NCI-H1417 treated with DMSO at 0.1 percent for 48 hours (cell line): ENCODE results near the gene GSTP1.
"Not testable (repeated sequence)": the region's sequence is repeated elsewhere in the genome, so short reads cannot be mapped to it uniquely, and the experiment has no call there.

ENCODE experiments used
- DNase-seq: peaks from one replicate; lab custom pipeline; 2025; lab: John Stamatoyannopoulos, UW

The GSTP1 gene

GRCh38 chr11:67563705-67564114 lies 19.9 kb upstream of the GSTP1 start:
- not testable (repeated sequence) for DNase-seq

DNA sequence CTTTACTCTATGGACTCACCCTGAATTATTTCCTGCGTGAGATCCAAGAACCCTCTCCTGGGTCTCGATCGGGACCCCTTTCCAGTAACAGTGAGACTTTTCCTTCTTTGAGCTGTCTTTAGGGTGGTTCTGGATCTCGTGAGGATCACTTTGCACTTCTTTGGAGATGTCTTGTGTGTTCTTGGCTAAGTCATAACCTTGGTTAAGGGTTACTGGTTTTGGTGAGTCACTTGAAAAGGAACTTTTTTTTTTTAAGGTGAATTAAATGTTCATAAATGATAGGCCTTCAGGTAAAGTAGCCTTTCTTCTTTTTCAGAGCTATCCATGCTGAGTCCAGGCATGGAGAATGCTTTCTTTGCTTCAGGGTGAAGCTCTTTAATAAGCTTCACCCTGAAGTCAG lies 19.4 kb upstream of the GSTP1 start:
- DNase-seq = no peak

- no peak for DNase-seq
These were observed 12.2 kb upstream of the GSTP1 start for GRCh38 chr11:67571443-67571842.

GRCh38 chr11:67572305-67572704 lies 11.3 kb upstream of the GSTP1 start:
- DNase-seq = no peak

- DNase-seq = peak; percentile 34
These were observed 10.7 kb upstream of the GSTP1 start for GRCh38 chr11:67572747-67573419.

GRCh38 chr11:67574938-67575337 lies 8.7 kb upstream of the GSTP1 start:
- DNase-seq = no peak

- no peak for DNase-seq
These were observed 6.7 kb upstream of the GSTP1 start for GRCh38 chr11:67576735-67577475.

GRCh38 chr11:67577951-67578350 lies 5.7 kb upstream of the GSTP1 start:
- no peak for DNase-seq

GRCh38 chr11:67581469-67581868 lies 2.1 kb upstream of the GSTP1 start:
- peak; percentile 10 for DNase-seq

- no peak for DNase-seq
These were observed 1.6 kb upstream of the GSTP1 start for GRCh38 chr11:67582011-67582410.

- peak; percentile 22 for DNase-seq
These were observed 731 bp downstream of the GSTP1 start for GRCh38 chr11:67584205-67584880.

- DNase-seq = no peak
These were observed 1.6 kb downstream of the GSTP1 start for GRCh38 chr11:67584881-67585873.

- no peak for DNase-seq
These were observed 2.3 kb downstream of the GSTP1 start for GRCh38 chr11:67585911-67586310.

- DNase-seq = no peak
These were observed 3.1 kb downstream of the GSTP1 start for GRCh38 chr11:67586568-67587250.

- no peak for DNase-seq
These were observed 4.5 kb downstream of the GSTP1 start for GRCh38 chr11:67588136-67588503.

- DNase-seq = not testable (repeated sequence)
These were observed 5.3 kb downstream of the GSTP1 start for GRCh38 chr11:67588899-67589415.

DNA sequence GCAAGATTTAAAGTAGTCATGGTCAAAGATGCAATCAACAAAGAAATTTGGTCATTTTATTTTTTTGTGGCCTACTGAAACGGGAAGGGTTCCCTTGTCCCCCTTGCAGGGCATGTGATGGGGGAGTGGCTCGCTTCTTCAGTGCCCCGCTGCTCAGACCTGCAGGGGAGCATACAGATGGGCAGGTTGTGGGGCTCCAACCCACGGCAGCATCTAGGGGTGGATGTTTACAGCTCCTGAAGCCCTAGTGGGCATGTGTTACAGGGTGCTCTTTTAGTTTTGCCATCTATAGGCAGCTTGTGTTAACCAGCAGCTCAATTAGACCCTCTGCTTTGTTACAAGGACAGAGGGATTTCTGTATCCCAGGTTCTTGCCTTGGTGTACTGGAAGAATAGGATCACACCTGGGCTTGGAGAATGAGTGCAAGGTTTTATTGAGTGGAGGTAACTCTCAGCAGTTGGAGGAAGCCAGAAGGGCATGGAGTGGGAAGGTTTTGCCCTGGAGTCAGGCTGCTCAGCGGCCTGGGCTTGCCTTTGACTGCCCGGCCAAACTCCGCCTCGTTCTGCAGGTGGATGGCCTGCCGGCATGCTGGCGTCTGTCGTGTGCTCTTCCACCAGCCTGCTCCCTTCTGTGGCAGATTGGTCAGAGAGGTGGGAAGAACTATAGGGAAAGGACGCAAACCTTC lies 9.4 kb downstream of the GSTP1 start:
- no peak for DNase-seq

DNA sequence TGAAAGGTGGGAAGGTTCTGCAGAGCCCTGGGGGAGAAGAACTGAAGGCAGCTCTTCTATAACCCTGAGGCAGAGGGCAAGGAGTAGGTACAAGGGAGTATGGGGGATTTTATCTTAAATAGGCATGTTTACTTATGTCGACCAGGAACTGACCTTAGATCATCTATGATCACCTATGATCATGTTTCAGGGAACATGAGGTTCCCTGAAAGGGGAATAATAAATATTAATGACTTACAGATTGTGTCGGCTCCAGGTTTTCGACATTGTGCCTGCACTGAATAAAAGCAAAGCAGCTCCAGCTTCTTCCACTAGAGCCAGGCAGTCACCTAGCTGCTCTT lies 9.9 kb downstream of the GSTP1 start:
- no peak for DNase-seq

- DNase-seq = no peak
These were observed 10.9 kb downstream of the GSTP1 start for GRCh38 chr11:67594480-67594879.

- no peak for DNase-seq
These were observed 13.2 kb downstream of the GSTP1 start for GRCh38 chr11:67596753-67597300.
